Smooth muscle cell of the brain vasculature (primary cell): ENCODE measurements around the gene CYTIP.
"Not testable (repeated sequence)": the region's sequence is repeated elsewhere in the genome, so short reads cannot be mapped to it uniquely, and the experiment has no call there.

ENCODE experiments used
- DNase-seq: peaks from one replicate; pipeline ENCODE4 v3.0.0-alpha.2; 2012; ENCODE audit warnings: low read depth, low spot score

The CYTIP gene

DNA sequence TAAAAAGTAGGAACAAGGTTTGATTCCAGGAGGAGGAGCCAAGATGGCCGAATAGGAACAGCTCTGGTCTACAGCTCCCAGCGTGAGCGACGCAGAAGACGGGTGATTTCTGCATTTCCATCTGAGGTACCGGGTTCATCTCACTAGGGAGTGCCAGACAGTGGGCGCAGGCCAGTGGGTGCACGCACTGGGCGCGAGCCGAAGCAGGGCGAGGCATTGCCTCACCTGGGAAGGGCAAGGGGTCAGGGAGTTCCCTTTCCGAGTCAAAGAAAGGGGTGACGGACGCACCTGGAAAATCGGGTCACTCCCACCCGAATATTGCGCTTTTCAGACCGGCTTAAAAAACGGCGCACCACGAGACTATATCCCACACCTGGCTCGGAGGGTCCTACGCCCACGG is 75.4 kb downstream of the CYTIP start:
- not testable (repeated sequence) for DNase-seq

DNA sequence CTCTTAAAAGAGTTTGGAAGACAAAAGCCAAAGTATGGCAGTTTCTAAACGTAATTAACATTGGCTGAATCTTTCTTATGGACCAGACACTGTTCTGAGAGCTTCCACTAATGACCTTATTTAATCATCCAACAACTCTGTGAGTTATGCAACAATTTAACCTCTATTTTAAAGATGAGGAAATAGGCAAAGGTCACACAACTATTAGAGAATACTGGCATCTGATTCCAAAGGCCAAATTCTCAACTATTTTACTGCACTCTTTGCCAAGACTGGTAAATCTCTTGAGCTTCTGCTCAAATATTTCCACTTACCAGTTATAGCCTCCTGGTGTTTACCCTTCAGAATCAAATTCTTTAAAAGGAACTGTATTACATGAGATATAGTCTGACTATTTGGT is 76.2 kb downstream of the CYTIP start:
- DNase-seq, result no peak
